HPDE6-E6E7 (cell line): ENCODE data around the gene PDE2A.

Experiments
- DNase-seq: peaks from one replicate; pipeline ENCODE4 v3.0.0; 2011; ENCODE audit warnings: missing footprints; ENCODE audit errors: extremely low spot score

The PDE2A gene

DNA sequence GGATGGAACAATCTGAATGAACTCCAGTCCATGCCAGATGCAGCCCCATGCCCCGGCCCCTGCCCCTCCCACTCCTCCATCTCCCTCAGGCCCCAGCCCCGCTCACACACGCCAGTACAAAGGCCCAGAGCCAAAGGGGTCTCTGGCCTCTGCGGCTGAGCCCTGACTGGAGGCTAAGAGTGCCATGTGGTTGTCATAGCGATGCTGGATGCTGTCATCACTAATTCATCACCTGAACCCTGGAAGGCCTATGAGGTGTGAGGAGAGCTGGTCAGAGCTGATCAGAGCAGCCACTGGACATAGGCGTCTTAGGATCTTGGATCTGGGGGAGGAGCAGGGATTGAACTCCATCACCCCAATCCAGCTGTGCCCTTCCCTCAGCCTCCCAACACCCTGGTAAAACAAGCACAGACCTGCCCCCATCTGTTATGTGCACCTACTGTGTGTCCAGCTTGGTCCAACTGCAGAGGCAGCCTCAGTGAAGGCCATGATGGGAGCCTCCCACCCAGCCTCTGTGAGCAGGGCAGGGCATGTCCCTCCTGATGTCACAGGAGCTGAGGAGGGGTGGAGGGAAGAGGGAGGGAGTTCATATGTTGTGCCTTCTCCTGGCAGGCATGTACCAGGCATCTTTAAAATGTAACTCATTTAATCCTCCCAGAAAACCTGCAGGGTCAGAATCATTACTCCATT, 16.7 kb downstream of the PDE2A start:
- DNase-seq = no peak

DNA sequence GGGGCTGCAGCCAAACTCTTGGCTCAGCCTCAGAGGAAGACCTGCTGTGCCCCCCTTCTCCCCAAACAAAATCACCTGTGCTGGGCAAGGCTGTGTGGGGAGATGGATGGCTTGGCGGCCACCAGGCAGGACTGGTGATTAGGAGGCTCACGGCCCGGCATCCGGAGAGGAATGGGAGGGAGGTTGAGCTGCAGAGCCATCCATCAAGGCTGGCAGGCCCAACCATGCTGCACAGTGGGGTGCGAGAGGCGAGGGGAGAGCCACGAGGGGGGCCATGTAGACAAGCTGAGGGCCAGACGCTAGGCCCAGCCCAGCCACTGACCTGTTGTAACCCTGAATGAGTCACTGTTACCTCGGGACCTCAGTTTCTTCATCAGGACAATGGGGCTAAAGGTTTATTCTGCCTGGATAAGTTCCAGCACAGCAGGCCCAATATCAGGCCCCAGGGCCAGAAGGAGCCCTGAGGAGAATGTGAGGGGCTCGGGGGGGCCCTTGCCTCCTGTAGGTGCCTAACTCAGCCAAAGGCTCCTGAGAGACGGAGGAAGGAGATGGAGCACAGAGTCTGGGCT, 18.2 kb downstream of the PDE2A start:
- no peak for DNase-seq

DNA sequence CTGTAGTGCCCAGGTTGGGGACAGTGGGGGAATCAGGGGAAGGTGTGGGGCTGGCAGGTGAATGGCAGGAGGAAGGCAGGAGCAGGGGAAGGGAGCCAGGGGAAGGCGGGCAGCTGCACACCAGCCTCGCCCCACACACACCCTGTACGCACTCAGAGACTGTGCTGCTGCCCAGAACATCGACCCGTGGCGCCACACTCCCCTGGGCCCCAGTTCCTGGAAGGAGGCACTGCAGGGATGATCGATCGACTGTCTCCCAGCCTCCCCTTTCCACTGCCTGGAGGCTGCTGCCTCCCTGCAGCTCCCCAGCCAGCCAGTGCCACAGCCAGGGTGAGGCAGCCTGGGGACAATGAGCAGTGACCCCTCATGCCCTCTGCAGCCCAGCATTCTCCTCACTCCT, 19.2 kb downstream of the PDE2A start:
- DNase-seq = no peak

DNA sequence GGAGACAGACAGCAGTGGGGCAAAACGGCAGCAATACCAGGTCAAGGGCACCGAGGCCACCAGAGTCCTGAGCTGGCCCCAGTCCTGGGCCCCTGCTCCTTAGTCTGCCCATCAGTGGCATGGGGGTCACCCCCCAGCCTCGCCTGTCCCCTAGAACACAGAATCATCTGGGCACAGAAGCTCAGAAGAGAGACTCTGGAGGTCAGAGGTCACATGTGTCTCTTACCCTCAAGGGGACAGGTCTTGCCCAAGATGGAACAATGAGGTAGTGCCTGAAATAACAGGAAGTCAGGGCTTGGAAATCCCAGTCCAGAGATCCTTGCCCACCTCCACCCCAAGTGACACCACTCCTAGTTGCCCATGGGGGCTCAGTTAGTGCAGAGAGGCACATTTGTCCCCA, 20.6 kb downstream of the PDE2A start:
- no peak for DNase-seq

DNA sequence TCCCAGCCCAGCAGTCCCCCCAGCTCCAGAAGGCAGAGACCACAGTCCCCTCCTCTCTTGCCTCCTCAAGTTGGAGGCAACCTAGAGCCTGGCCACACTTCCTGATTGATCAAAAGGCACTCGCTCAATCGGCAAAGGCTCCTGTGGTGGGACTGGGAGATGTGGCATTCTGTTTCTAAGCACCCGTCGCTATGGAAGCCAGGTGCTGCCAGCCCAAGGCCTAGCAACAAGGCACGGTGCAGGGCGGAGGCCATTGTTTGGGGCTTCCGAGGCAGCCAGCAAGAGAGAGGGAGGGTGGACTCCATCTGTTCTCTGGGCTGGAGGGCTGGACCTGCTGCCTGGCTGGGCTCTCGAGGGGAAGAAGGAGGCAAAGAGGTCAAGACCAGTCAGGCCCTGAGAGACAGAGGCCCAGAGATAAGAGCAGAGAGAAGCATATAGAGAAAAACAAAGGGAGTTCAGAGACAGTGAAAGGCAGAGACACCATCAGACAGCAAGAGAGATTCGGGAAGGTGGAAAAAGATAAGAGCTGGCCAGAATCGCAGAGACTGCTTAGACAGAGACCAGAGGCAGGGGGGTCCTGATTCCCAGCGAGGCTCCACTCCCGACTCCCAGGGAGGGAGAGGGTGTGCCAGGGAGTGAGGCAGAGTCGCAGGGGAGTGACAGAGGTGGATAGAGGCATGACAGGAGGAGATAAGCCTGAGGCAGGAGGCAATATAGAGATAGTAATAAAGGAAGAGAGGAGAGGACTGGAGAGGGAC, 21.2 kb downstream of the PDE2A start:
- no peak for DNase-seq

DNA sequence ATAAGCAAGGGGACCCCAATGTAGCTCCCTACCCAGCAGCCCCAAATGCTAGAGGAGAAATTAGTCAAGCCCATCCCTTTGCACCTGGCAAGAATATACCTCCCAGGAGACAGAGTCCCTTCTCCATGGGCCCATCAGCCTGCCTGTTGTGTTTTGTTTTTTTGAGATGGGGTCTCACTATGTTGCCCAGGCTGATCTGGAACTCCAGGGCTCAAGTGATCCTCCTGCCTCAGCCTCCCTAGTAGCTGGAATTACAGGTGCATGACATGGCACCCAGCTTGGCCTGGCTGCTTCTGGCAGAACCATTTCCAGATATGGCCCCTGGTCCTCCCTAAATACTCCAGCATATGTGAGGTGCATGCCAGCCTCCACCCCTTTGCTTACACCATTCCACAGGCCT, 22.1 kb downstream of the PDE2A start:
- DNase-seq = no peak

DNA sequence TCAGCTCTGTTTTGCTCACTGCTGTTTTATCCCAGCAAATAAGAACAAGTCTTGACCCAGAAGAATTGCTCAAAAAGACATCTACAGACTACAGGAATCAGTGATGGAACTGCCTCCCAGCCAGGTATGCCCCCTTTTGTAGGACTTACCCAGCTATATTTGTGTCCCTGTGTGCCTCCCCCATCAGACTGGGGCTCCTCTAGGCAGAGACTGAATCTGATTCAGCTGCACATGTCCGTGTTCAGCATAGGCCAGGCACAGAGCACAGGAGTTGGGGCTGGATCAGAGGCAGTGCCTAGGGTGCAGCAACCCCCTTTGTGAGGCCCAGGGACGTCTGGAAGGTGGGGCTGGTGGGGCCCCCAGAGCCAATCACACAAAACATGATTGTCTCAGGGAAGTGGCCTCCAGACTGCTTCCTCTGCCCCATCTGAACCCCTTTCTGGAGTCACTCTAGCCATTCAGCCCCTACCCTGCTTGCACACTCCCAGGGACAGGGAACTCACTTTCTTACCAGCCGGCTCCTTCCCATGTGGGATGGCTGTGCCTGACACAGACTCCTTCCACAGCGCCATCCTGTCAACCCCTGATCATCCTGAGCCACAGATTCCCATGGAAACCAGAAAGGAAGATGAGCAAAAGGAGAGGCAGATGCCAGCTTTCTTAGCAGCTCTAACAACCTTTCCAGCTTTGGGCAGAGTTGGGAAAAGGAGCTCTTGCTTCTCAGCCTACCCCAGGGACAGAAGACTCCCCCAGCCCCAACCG, 24.8 kb downstream of the PDE2A start:
- no peak for DNase-seq

DNA sequence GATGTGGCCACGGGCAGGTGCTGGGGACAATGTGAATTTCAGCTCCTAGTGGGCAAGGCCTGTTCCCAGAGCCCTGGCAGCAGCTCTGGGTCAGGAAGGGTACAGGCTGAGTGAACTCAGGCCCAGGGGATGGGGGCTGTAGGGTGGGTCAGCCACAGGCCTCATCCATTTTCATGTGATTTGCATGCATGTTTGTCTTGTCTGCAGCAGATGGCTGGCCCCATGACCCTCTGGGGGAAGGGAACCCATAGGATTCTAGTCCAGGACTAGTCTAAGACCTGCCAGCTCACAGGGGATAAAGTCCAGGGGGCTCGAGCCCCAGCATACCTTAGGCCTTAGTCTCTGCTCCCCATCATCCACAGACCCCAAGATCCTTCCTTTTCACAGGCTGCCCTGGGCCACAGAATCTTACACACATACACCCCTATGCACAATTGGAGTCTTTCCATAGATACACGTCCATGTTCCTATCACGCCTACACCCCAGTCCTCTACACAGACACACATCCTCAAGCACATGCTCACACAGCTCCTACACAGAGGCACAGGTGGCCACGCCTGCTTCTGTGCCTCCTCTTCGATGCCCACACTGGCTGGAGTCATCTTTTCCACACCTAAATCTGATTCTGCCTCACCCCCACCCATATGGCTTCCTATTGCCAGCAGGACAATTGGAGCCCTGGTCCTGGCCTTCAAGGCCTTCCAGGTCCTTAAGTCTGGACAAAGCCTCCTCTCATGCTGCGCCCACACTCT, 25.7 kb downstream of the PDE2A start:
- DNase-seq = no peak

DNA sequence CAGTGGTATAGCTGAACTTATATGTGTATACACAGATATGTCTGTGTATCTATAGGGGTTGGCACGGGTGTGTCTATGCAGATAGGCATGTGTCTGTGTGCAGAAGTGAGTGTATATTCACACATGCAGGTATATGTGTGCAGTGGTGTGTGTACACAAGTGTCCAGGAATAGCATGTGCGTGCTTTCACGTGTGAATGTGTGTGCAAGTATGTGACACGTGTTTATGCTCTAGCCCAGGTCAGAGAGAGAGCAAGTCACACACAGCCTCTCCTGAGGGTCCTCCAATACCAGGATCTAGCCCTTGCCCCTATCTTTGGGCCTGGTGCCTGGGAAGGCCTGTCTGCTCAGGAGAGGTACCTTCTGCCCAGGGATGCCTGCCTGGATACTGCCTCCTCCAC, 26.3 kb downstream of the PDE2A start:
- no peak for DNase-seq

DNA sequence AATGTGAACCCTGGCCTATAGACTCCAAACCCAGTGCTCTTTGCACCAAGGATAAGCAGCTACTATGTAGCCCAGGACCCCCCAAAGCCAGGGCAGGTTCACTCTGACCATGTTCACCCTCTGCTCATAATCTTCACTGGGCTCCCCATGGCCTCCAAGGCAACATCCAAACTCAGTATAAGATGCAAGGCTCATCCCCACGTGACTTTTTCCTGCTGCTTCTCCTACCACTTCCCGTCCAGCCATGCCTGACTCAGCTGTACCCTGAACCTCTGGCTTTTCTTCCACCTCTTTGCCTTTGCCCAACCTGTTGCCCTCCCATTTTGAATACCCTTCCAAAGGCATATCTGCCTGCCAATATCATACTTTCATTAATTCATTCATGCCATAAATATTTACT, 27.8 kb downstream of the PDE2A start:
- no peak for DNase-seq

DNA sequence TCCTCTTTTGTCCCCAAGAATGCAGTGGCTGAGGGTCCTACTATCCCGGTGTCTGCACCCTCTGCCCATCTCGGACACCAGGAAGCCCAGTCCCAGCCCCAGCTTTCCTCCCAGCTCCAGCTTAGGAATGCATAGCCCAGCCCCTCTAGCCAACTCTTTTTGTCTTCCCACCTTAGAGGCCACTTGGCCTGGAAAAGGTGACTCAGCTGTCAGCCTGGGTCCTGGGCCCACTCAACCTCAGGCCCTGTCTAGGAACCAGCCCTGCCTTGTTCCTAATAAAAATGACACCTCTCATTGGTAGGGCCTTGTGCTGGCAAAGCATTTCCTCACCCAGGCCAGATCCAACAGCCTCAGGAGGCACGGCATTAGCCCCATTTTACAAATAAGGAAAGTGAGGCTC, 28.2 kb downstream of the PDE2A start:
- DNase-seq = no peak

DNA sequence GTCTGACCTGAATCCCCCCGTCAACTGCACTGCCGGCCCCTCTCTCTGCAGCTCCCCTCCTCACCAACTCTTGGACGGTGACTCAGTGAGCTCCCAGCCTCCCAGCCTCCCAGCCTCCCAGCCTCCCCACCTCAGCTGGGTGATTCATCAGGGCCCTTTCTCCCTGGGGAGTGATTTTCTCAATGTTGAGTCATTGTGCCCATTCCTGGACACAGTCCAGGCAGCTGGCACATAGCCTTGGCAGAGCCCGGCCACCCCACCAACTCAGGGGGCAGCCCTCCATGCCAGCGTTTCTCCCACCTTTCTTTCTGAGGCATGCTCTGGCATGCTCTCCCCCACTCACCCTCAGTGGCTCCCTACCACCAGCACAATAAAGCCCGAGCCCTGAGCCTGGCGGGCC, 30.7 kb downstream of the PDE2A start:
- peak; percentile 84 for DNase-seq

DNA sequence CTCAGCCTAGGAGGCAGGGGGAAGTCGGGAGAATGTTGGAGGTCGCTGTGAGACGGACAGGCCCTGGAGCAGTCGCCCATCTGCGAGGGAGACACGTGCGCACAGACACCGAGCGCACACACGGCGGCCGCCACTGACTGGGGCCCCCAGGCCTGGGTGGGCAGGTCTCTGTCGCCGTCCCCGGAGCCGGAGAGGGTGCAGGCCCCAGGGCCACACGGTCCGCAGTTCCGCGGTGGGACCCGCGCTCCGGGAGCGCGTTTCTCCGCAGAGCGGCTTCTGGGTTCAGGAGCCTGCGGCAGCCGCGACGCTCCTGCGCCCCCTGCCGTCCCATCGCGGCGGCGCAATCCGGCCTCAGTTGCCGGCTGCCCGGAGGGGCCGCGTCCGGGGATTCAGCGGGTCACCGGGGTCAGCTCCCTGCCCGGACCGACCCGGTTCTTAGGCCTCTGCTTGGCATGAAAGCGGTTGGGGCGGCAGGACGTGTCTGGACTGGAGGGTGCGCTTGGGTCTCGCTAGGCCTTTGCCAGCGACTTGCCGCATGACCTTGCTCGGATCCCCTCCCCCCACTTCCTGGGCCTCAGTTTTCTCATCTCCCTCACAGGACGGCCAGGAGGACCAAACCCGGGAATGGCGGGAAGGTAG, 31.2 kb downstream of the PDE2A start:
- DNase-seq = peak; percentile 76

DNA sequence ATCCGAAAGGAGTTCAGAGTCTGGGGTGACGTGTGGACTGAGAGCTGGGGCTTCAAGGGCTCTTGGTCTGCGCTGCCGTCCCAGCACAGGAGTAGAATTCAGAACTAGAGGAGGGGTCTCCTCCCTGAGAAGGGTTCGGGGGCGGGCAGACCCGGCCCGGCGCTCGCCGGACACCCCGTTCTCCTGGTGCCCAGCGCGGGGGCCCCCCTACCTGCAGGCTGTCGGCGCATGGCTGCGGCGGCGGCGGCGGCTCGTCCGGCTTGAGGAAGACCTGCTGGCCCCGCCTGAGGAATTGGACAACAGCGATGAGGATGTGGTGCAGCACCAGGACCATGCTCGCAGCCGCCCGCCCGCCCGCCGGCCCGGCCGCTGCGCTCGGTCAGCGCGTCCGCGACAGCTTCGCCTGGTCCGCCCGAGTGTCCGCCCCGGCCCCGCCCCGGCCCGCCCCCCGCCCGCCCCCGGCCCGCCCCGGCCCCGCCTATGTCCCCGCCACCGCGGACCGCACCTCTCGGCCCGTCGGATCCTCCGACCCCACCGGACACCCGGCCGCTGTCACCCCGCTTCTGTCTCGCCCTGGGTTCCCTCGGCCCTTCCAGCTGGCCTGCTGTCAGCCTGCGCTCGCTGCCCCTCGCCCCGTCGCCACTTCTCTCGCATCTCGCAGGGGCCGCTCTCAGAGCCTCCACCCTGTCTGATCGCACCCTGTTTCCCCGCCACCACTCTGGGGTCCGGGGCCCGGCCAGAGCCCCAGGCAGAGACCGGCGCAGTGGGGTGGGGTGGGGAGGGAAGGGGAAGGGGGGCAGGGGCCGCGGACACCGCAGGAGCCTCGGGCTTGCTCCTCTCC, 32.0 kb downstream of the PDE2A start:
- peak; percentile 33 for DNase-seq

DNA sequence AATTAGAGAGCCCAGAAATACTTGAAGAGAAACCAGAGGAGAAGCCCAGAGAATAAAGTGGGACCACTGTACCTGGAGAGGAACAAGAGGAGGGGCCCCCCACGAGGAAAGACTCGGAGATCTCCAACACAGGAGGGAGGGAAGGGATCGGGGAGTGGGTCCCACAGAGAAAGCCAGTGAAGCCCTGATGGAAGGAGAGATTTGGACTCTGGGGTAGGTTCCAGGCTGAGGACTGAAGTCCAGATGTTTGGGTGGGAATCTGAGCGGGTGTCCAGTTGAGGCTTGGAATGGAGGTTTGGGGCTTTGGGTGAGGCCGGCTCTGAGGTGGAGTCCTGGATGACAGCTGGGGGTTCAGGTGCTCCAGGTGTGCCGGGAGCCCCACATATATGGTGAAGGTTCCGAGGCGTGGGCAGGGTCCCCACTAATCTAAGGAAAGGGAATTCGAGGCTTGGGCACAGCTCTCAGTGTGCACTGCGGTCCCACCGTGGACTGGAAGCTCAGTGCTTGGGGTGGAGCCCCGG, 32.6 kb downstream of the PDE2A start:
- no peak for DNase-seq

DNA sequence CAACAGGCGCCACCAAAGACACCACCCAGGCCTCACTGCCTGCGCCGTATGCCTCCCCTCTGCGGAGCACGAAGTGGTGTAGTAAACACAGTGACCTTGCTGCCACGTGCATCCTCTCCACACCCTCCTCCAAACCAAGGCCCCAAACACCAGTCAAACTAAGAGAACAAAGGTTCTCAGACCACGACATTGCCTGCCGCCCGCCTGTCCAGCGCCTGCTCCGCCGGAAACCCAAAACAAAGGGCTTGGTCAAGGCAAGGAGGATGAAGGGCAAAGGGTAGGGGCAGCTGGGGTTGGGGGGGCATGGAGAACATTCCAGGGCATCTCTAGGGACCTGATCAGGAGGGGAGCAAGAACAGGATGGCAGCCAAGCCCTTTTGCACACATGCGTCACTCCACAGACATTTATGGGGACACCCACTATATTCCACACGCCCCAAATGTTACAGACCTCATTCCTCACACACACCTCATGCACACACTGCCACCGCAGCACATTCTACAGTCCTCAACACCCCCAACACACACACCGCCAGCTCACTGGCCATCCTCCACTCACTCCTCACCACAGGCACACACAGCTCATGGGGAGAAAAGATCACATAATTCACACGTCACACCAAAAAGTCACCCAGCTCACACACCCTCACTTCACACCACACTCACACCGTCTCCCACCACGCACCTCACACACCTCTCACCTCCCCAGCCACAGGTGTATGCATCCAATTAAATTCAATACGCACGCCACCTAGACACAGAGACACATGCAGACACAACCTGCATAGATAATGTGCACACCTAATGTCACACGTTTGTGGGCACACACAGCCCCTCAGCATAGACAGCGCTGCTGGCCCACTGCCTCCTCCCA, 34.5 kb downstream of the PDE2A start:
- no peak for DNase-seq

DNA sequence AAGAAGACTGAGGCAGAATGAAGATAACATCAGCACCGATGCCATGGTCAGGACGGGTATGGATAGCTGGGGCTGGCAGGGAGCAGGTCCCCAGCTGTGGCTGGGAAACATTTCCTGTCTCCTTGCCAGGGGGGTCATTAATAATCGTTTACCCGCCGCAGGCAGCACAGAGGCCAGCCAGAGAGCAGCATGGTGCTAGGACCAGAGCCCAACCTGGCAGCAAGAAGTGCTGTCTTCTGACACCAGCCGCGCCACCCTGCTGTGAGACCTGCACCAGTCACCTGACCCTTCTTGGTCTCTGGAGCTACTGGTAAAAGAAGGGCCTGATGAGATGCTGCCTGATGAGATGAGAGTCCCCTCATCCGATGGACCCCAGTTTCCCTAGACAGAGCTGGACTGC, 36.3 kb downstream of the PDE2A start:
- DNase-seq = no peak

DNA sequence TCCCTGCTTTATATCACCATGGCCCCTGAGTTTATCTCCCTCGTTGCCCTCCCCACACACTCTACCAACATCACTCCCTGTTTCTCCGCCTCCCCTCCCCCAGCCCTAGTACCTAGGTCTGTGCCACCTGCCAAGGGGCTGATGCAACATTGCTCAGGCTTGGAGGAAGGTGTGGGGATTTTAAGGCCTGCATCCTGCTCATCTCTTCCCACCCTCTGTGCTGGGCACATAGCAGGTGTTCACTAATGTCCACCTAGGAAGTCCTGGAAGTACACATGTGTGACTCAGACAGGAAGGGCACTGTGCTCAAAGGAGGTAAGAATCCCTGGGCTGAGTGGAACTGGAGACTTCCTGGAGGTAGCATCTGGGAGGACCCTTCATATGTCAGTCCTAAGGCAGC, 37.0 kb downstream of the PDE2A start:
- no peak for DNase-seq

DNA sequence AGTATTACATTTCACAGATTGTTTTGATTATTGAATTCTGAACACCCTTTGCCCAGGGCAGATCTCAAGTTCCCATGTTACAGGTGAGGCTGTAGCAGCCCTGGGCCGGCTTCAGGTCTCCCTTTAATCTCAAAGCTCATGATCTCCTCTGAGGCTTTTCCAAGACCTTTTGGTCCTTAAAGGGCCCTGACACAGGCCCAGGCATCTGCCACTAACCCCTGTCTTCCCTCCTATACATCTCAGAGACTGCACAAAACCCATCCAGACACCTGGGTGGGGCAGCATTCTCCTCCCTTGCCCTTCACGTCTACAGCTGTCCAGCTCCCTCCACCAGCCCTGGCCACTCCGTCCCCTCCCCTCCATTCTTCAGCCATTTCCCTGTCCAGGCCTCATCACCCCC, 37.8 kb downstream of the PDE2A start:
- DNase-seq = no peak
